NT2/D1 (cell line): ENCODE measurements around the gene ADCY7.

Experiments used
- DNase-seq: peaks from one replicate; pipeline ENCODE4 v3.0.0-alpha.2; 2011; ENCODE audit warnings: low read depth, low spot score
- H3K27me3 ChIP-seq: 2 replicates; pipeline ENCODE4 v1.6.0; 2011; ENCODE audit warnings: mild to moderate bottlenecking; ENCODE audit not compliant: insufficient read length, insufficient read depth
- H3K36me3 ChIP-seq: 2 replicates; pipeline ENCODE4 v1.6.1; 2011; ENCODE audit warnings: mild to moderate bottlenecking, low read length, mixed read lengths; ENCODE audit not compliant: insufficient read depth, insufficient read length
- H3K4me1 ChIP-seq: 2 replicates; pipeline ENCODE4 v1.5.1; 2011; ENCODE audit not compliant: insufficient read depth, insufficient read length
- H3K4me3 ChIP-seq: 2 replicates; pipeline ENCODE4 v1.5.1; 2011; ENCODE audit warnings: low read depth; ENCODE audit not compliant: insufficient read length
- H3K9ac ChIP-seq: 2 replicates; pipeline ENCODE4 v1.6.0; 2011; ENCODE audit warnings: low read depth; ENCODE audit not compliant: insufficient read length
- H3K9me3 ChIP-seq: 2 replicates; pipeline ENCODE4 v1.5.1; 2011; ENCODE audit warnings: mild to moderate bottlenecking, low read length; ENCODE audit not compliant: insufficient read depth
- SUZ12 ChIP-seq: IDR thresholded peaks from 2 replicates; pipeline ENCODE4 v1.6.1; 2011; ENCODE audit not compliant: insufficient read length, insufficient read depth; ENCODE audit errors: extremely low read depth
- YY1 ChIP-seq: IDR thresholded peaks from 2 replicates; pipeline ENCODE4 v1.6.1; 2011; ENCODE audit not compliant: insufficient read length, insufficient read depth
- ZNF274 ChIP-seq: IDR thresholded peaks from 2 replicates; pipeline ENCODE4 v1.6.1; 2011; ENCODE audit warnings: mild to moderate bottlenecking, low read depth, low read length

The ADCY7 gene

GRCh38 chr16:50351116-50351515 is 84.8 kb downstream of the ADCY7 start:
- no peaks in the 10 kb centered on the region for H3K9me3 ChIP-seq
- H3K4me3 ChIP-seq, result no peak overlapping the region
- peaks cover 55% of the 10 kb centered on the region for H3K36me3 ChIP-seq
- H3K9ac ChIP-seq, result no peak overlapping the region
- no peak for DNase-seq
- H3K4me1 ChIP-seq, result no peaks in the 10 kb centered on the region
- H3K27me3 ChIP-seq, result no peaks in the 10 kb centered on the region
- TF ChIP-seq ZNF274 (no peak), SUZ12 (no peak), YY1 (no peak)

DNA sequence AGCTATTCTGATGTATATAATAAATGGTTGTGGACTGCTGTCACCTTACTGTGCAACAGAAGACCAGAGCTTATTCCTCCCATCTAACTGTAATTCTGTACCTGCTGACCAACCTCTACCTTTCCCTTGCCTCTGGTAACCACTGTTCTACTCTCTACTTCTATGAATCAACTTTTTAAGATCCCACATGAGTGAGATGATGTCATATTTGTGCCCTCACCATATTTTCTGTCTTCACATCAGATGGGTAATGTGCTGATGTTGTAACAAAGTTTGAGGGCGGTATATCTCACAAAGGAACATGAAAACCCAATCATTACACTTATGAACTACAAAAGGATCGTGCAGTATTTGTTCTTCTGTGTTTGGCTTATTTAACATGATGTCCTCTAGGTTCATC is 85.6 kb downstream of the ADCY7 start:
- no peak overlapping the region for H3K9ac ChIP-seq
- H3K4me1 ChIP-seq, result no peaks in the 10 kb centered on the region
- no peak for TF ChIP-seq ZNF274
- no peak for TF ChIP-seq YY1
- TF ChIP-seq SUZ12, result no peak
- no peak for DNase-seq
- peaks cover 55% of the 10 kb centered on the region for H3K36me3 ChIP-seq
- H3K9me3 ChIP-seq, result no peaks in the 10 kb centered on the region
- no peak overlapping the region for H3K4me3 ChIP-seq
- H3K27me3 ChIP-seq, result no peaks in the 10 kb centered on the region

GRCh38 chr16:50354082-50354481 is 87.7 kb downstream of the ADCY7 start:
- Histone ChIP-seq H3K9ac (no peak overlapping the region), H3K4me1 (no peaks in the 10 kb centered on the region), H3K4me3 (no peak overlapping the region), H3K36me3 (peaks cover 73% of the 10 kb centered on the region), H3K9me3 (no peaks in the 10 kb centered on the region), H3K27me3 (no peaks in the 10 kb centered on the region)
- TF ChIP-seq SUZ12 (no peak), YY1 (no peak), ZNF274 (no peak)
- DNase-seq, result no peak

GRCh38 chr16:50354629-50355456 is 88.5 kb downstream of the ADCY7 start:
- no peaks in the 10 kb centered on the region for H3K27me3 ChIP-seq
- TF ChIP-seq YY1 (no peak), SUZ12 (no peak), ZNF274 (no peak)
- no peaks in the 10 kb centered on the region for H3K4me1 ChIP-seq
- no peak overlapping the region for H3K4me3 ChIP-seq
- H3K36me3 ChIP-seq, result peaks cover 68% of the 10 kb centered on the region
- H3K9ac ChIP-seq, result no peak overlapping the region
- DNase-seq, result no peak
- H3K9me3 ChIP-seq, result no peaks in the 10 kb centered on the region

DNA sequence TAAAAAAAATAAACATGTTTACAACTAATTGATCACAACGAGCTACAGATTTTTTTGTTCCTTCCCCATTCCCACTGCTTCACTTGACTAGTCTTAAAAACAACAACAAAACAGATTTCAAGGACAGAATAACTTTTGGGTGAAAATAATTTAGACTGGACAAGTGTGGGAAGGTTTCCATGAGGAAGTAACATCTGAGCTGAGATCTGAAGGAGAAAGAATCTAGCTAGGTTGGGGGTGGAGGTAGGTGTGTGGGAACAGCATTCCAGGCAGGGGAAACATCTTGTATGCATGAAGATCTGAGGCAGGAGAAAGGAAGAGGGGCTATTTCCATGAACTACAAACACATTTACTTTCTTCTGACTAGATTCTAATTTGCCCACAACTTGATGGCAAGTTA is 93.3 kb downstream of the ADCY7 start:
- Histone ChIP-seq H3K27me3 (no peaks in the 10 kb centered on the region), H3K9ac (no peak overlapping the region), H3K4me1 (no peaks in the 10 kb centered on the region), H3K36me3 (peaks cover 63% of the 10 kb centered on the region), H3K9me3 (no peaks in the 10 kb centered on the region), H3K4me3 (no peak overlapping the region)
- DNase-seq, result no peak
- TF ChIP-seq ZNF274, result no peak
- no peak for TF ChIP-seq YY1
- no peak for TF ChIP-seq SUZ12

GRCh38 chr16:50360033-50360778 is 93.9 kb downstream of the ADCY7 start:
- H3K4me1 ChIP-seq, result no peaks in the 10 kb centered on the region
- no peaks in the 10 kb centered on the region for H3K9me3 ChIP-seq
- no peak overlapping the region for H3K9ac ChIP-seq
- no peak overlapping the region for H3K4me3 ChIP-seq
- peaks cover 67% of the 10 kb centered on the region for H3K36me3 ChIP-seq
- no peaks in the 10 kb centered on the region for H3K27me3 ChIP-seq
- TF ChIP-seq ZNF274 (no peak), YY1 (no peak), SUZ12 (no peak)
- DNase-seq, result no peak

DNA sequence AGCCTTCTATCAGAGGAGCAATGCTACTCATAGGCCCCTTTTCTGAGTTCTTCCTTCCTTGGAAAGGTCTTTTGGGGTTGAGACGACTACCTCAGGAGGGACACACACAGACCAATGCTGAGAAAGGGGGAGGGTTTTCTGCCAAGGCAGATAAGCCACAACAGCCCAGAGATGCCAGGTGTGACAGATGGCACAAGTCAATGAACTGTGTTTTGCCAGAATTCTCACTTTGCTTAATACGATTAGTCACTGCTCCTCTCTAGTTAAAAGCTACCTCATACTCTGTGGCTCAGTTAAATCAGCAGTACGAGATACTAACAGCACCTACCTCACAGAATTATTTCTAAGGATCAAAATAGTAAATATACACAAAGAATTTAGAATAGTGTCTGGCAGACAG is 94.4 kb downstream of the ADCY7 start:
- Histone ChIP-seq H3K9me3 (no peaks in the 10 kb centered on the region), H3K4me1 (no peaks in the 10 kb centered on the region), H3K9ac (no peak overlapping the region), H3K27me3 (no peaks in the 10 kb centered on the region), H3K36me3 (peaks cover 68% of the 10 kb centered on the region), H3K4me3 (no peak overlapping the region)
- TF ChIP-seq ZNF274, result no peak
- no peak for TF ChIP-seq YY1
- no peak for TF ChIP-seq SUZ12
- DNase-seq, result no peak
